ENCODE data around the gene EXT2.

The EXT2 gene

GRCh38 chr11:44267006-44267749 is 171.7 kb downstream of the EXT2 start:
- TF ChIP-seq GATA3 (IDR thresholded peaks at IDR 0.05; ENCODE audit: low read depth, low read length) (no peak), GATA2 (IDR thresholded peaks at IDR 0.05; ENCODE audit: low read depth, low read length) (no peak)

DNA sequence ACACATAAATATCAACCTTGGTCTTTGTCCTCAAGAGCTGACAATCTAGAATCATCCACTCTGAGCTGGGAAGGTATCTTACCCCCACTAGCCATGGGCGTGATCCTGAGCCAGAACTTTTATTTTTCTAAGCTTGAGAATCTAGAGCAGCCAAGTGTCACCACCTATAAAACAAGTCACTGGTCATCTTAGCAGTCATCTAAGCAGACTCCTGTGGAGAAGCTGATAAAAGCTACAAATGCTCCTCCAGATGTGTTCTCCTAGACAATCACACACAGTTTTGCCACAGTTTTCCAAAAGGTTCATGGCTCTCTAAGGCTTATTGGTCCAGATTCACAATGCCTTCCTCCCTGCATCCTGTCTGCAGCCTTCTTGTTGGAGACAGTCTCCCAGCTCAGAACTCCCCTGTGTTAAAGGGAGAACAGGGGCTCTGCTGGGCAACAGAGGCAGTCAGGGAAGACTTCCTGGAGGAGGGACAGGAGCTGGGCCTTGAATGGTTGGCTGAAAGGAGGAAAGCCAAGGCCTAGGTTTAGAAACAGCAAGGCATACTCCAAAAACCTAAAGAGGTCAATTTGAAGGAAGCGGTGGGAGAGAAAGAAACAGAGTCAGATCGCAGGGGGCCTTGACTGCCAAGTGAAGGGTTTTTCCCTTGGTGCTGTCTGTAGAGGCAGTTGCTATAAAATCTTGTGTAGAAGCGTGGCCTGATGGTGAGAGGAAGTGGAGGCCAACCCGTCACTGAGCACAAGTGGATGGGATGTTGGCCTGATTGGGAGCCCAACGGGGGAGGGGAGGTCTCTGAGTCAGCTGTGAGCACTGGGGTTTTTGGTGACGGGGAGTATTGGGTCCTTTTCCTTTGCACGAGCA is 172.5 kb downstream of the EXT2 start:
- TF ChIP-seq GATA2 (IDR thresholded peaks at IDR 0.05; ENCODE audit: low read depth, low read length) = no peak
- TF ChIP-seq GATA3 (IDR thresholded peaks at IDR 0.05; ENCODE audit: low read depth, low read length) = no peak

GRCh38 chr11:44268614-44269080 is 173.2 kb downstream of the EXT2 start:
- TF ChIP-seq GATA3 (IDR thresholded peaks at IDR 0.05; ENCODE audit: low read depth, low read length) (no peak), GATA2 (IDR thresholded peaks at IDR 0.05; ENCODE audit: low read depth, low read length) (no peak)

DNA sequence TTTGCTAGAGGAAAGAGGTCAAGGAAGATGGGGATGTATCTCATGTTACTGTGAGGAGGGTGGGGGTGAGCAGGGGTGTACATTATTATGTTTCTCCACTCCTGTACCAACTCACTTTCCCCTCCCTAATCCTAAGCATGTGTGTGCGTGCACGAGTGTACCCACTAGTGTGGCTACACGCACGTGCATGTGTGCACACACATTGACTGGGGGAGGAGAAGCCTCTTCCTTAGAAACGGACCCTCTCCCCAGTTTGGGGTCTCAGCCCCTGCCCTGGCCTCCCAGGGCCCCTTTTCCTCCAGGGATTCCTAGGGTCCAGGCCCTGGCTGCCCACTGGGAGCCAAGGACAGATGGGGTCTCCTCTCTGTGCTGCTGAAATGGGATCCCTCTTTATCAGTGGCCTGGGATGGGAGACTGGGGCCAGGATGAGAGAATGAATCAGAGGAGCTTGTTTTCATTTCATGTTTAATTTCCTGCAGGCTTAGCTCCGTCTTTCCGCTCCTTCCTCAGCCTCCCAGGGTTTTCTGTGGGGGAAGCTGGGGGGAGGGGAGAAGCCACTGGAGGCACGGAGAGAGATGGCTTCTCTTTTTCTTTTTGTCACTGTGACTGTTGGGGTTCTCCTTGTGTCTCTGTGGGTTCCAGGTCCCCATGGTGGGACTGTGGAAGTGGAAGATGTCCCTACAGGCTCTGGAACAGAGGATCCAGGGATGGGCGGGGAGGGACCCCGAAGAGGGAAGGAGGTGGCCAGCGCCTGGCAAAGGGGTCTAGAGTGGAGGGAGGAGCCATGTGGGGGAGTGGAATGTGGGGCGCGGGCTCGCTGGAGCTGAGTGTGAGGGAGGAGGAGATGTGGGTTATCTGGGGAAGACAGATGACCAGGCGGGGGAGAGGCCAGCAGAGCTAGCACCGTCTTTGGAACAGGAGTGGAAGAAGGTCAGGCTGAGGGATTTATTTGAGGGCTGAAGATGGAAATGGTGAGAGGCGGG is 174.2 kb downstream of the EXT2 start:
- TF ChIP-seq GATA3 (IDR thresholded peaks at IDR 0.05; ENCODE audit: low read depth, low read length) (no peak), GATA2 (IDR thresholded peaks at IDR 0.05; ENCODE audit: low read depth, low read length) (no peak)

- TF ChIP-seq GATA2 (IDR thresholded peaks at IDR 0.05; ENCODE audit: low read depth, low read length) = no peak
- TF ChIP-seq GATA3 (IDR thresholded peaks at IDR 0.05; ENCODE audit: low read depth, low read length) = no peak
Observed at GRCh38 chr11:44270403-44271273, 175.2 kb downstream of the EXT2 start.

GRCh38 chr11:44271286-44271685 is 175.8 kb downstream of the EXT2 start:
- TF ChIP-seq GATA3 (IDR thresholded peaks at IDR 0.05; ENCODE audit: low read depth, low read length) = no peak

DNA sequence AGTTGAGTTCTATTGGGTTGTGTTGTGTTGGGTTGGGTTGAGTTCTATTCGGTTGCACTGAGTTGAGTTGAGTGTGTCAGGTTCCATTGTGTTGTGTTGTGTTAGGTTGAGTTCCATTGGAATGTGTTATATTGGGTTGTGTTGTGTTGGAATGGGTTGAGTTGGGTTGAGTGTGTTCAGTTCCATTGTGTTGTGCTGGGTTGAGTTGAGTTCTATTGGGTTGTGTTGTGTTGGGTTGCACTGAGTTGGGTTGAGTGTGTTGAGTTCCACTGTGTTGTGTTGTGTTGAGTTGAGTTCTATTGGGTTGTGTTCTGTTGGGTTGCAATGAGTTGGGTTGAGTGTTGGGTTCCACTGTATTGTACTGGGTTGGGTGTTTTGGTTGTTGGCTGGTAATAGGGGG is 178.9 kb downstream of the EXT2 start:
- no peak for TF ChIP-seq GATA3 (IDR thresholded peaks at IDR 0.05; ENCODE audit: low read depth, low read length)
- TF ChIP-seq GATA2 (IDR thresholded peaks at IDR 0.05; ENCODE audit: low read depth, low read length) = no peak

GRCh38 chr11:44275241-44275640 is 179.8 kb downstream of the EXT2 start:
- no peak for TF ChIP-seq GATA2 (IDR thresholded peaks at IDR 0.05; ENCODE audit: low read depth, low read length)
- no peak for TF ChIP-seq GATA3 (IDR thresholded peaks at IDR 0.05; ENCODE audit: low read depth, low read length)

- TF ChIP-seq GATA3 (IDR thresholded peaks at IDR 0.05; ENCODE audit: low read depth, low read length) (no peak), GATA2 (IDR thresholded peaks at IDR 0.05; ENCODE audit: low read depth, low read length) (no peak)
Observed at GRCh38 chr11:44275961-44276550, 180.6 kb downstream of the EXT2 start.

GRCh38 chr11:44277196-44278090 is 182.0 kb downstream of the EXT2 start:
- no peak for TF ChIP-seq GATA3 (IDR thresholded peaks at IDR 0.05; ENCODE audit: low read depth, low read length)
- peak; percentile 51; the same call in 1 of the 2 replicates for TF ChIP-seq GATA2 (IDR thresholded peaks at IDR 0.05; ENCODE audit: low read depth, low read length)

DNA sequence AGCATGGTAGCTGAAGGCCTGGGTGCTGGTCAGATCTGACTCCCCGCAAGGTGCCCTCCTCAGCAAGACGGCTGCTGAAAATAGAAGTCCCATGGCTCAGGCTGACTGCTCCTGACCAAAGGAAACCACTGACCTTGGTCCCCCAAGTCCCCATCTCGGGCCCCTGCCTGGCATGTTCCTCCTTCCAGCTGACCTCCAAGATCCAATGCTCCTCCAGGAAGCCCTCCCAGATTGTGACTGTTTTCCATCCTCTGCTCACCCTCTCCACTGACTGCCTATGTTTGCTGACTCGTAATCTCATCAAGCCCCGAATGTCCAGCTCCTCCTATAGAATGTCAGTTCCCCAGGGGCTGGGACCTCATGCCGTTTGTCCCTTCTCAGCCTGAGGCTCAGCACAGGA is 184.0 kb downstream of the EXT2 start:
- TF ChIP-seq GATA3 (IDR thresholded peaks at IDR 0.05; ENCODE audit: low read depth, low read length) (no peak), GATA2 (IDR thresholded peaks at IDR 0.05; ENCODE audit: low read depth, low read length) (no peak)

DNA sequence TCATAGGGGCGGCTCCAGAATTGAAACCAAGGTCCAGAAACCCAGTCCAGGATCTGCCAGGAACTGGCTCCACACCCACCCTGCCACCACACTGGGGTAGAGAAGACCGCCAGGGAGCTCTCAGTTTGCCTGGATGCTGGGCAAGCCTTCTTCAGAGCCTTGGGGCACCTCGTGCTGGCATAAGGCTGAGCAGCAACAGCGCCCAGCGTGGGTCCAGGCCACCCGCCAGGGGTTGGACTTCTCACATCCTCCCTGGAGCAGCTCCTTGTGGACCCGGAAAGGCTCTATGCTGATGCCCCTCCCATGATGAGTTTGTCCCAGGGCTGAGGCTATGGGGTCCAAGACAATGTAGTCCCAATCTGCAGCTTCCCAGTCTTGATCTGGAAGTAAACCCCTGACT is 184.8 kb downstream of the EXT2 start:
- TF ChIP-seq GATA3 (IDR thresholded peaks at IDR 0.05; ENCODE audit: low read depth, low read length) (no peak), GATA2 (IDR thresholded peaks at IDR 0.05; ENCODE audit: low read depth, low read length) (no peak)
